ENCODE results near the gene NT5C3B. TPM values are rescaled to one million over a fixed set of nuclear protein-coding genes. Genes with fewer than 3 reads are reported as not detected.

The NT5C3B gene
- total RNA-seq, 1 donor from 2014 or later, result 106 TPM

- peaks cover 32% of the 10 kb centered on the region for H3K4me1 Mint-ChIP-seq
- H3K36me3 Mint-ChIP-seq, result no peaks in the 10 kb centered on the region
- peaks cover 10% of the 10 kb centered on the region for H3K27me3 Mint-ChIP-seq (ENCODE audit: insufficient read depth, low read depth)
- Histone ChIP-seq H3F3A (ENCODE audit: low read depth) (peaks cover 35% of the 10 kb centered on the region), H4K20me1 (ENCODE audit: low read depth) (peaks cover 17% of the 10 kb centered on the region), H3K79me2 (ENCODE audit: low read depth) (peaks cover 33% of the 10 kb centered on the region), H3K9me3 (ENCODE audit: low read depth) (no peaks in the 10 kb centered on the region), H3K27ac (no peak overlapping the region), H3K4me1 (peaks cover 15% of the 10 kb centered on the region), H2AFZ (replicated peaks) (no peak overlapping the region), H3K4me3 (no peak overlapping the region), H3K27me3 (no peaks in the 10 kb centered on the region), H3K4me2 (peak overlapping the region; percentile 53), H3K36me3 (no peaks in the 10 kb centered on the region), H3K9ac (no peak overlapping the region)
- no peak overlapping the region for H3K27ac Mint-ChIP-seq
- no peak for DNase-seq (ENCODE audit: low spot score)
- peak overlapping the region; percentile 90 for H3K4me3 Mint-ChIP-seq
- H3K9me3 Mint-ChIP-seq, result no peaks in the 10 kb centered on the region
- TF ChIP-seq CTCF (IDR thresholded peaks at IDR 0.05) (no peak), EZH2phosphoT487 (IDR thresholded peaks at IDR 0.05) (no peak), EZH2 (IDR thresholded peaks at IDR 0.05) (no peak)
Measured at GRCh38 chr17:41787021-41787418, 49.0 kb downstream of the NT5C3B start.

- peak within 1 kb of the TSS; percentile 89 for H3K27ac ChIP-seq
- Mint-ChIP-seq H3K4me1 (peaks cover 35% of the 10 kb centered on the region), H3K27me3 (ENCODE audit: insufficient read depth, low read depth) (peaks cover 10% of the 10 kb centered on the region)
Measured at GRCh38 chr17:41786227-41787020, 49.6 kb downstream of the NT5C3B start, which contains the start of gene JUP. Gene JUP, minus strand, starts transcription at chr17:41786711. Its CDS starts 14,857 bp downstream, at chr17:41771854.

GRCh38 chr17:41785859-41786226, 50.2 kb downstream of the NT5C3B start:
- Histone ChIP-seq H3K9me3 (ENCODE audit: low read depth) (no peaks in the 10 kb centered on the region), H3K36me3 (no peaks in the 10 kb centered on the region), H3K4me2 (peak overlapping the region; percentile 95), H3K9ac (peak overlapping the region; percentile 20), H4K20me1 (ENCODE audit: low read depth) (peaks cover 25% of the 10 kb centered on the region), H2AFZ (replicated peaks) (no peak overlapping the region), H3K4me1 (peaks cover 23% of the 10 kb centered on the region), H3K4me3 (peak overlapping the region; percentile 83), H3K79me2 (ENCODE audit: low read depth) (peaks cover 45% of the 10 kb centered on the region), H3K27me3 (no peaks in the 10 kb centered on the region), H3K27ac (peak overlapping the region; percentile 89), H3F3A (ENCODE audit: low read depth) (peaks cover 40% of the 10 kb centered on the region)
- Mint-ChIP-seq H3K4me1 (peaks cover 37% of the 10 kb centered on the region), H3K9me3 (no peaks in the 10 kb centered on the region), H3K27ac (no peak overlapping the region), H3K4me3 (peak overlapping the region; percentile 90), H3K27me3 (ENCODE audit: insufficient read depth, low read depth) (peaks cover 10% of the 10 kb centered on the region), H3K36me3 (no peaks in the 10 kb centered on the region)
- TF ChIP-seq EZH2phosphoT487 (IDR thresholded peaks at IDR 0.05), result no peak
- no peak for TF ChIP-seq EZH2 (IDR thresholded peaks at IDR 0.05)
- no peak for TF ChIP-seq CTCF (IDR thresholded peaks at IDR 0.05)
- DNase-seq (ENCODE audit: low spot score), result peak; percentile 57

More at GRCh38 chr17:41786227-41787020, 49.6 kb downstream of the NT5C3B start, which contains the start of gene JUP:
- peaks cover 23% of the 10 kb centered on the region for H4K20me1 ChIP-seq (ENCODE audit: low read depth)
- H3K9me3 Mint-ChIP-seq, result no peaks in the 10 kb centered on the region
- no peak within 1 kb of the TSS for H2AFZ ChIP-seq (replicated peaks)
- no peaks in the 10 kb centered on the region for H3K36me3 ChIP-seq
- H3K4me3 Mint-ChIP-seq, result peak within 1 kb of the TSS; percentile 90
- peak within 1 kb of the TSS; percentile 95 for H3K4me2 ChIP-seq
- H3F3A ChIP-seq (ENCODE audit: low read depth), result peaks cover 40% of the 10 kb centered on the region
- H3K79me2 ChIP-seq (ENCODE audit: low read depth), result peaks cover 39% of the 10 kb centered on the region
- H3K4me3 ChIP-seq, result peak within 1 kb of the TSS; percentile 83
- DNase-seq (ENCODE audit: low spot score), result peak; percentile 100
- H3K4me1 ChIP-seq, result peaks cover 21% of the 10 kb centered on the region
- no peaks in the 10 kb centered on the region for H3K27me3 ChIP-seq
- no peaks in the 10 kb centered on the region for H3K9me3 ChIP-seq (ENCODE audit: low read depth)
- H3K36me3 Mint-ChIP-seq, result no peaks in the 10 kb centered on the region
- TF ChIP-seq EZH2 (IDR thresholded peaks at IDR 0.05) (no peak), CTCF (IDR thresholded peaks at IDR 0.05) (peak; percentile 90)
- H3K27ac Mint-ChIP-seq, result no peak within 1 kb of the TSS
- peak within 1 kb of the TSS; percentile 20 for H3K9ac ChIP-seq

Measured in neural progenitor cell (in vitro differentiated cells).